Medulla oblongata (tissue), 1 donor: ENCODE data around the gene SLC4A1.
"Not testable (repeated sequence)": the region's sequence is repeated elsewhere in the genome, so short reads cannot be mapped to it uniquely, and the experiment has no call there.

ENCODE experiments used
- DNase-seq: peaks from one replicate; pipeline ENCODE4 v3.0.0-alpha.2; 2015; ENCODE audit errors: extremely low spot score

The SLC4A1 gene

GRCh38 chr17:44256671-44257070, 11.3 kb downstream of the SLC4A1 start:
- DNase-seq = no peak

GRCh38 chr17:44255915-44256314, 12.0 kb downstream of the SLC4A1 start:
- DNase-seq = no peak

- DNase-seq = no peak
Measured at GRCh38 chr17:44254361-44255095, 13.4 kb downstream of the SLC4A1 start.

DNA sequence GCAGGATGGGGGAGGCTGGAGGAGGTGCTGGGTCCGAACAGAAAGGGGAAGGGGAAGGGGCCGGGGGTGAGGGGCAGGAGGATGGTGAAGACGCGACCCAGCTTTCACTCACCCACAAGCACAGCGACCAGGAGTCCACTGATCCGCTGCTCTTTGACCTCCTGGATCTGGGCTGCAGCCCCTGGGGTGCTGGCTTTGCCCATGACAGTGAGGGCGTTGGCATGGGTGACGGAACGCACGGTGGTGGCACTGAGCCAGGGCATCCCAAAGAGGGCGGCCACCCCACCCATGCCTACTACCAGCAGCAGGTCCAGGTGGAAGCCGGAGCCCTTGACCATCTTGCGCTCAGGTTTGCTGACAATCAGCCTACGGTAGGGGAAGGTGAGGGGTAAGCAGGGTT, 14.9 kb downstream of the SLC4A1 start:
- DNase-seq = no peak

GRCh38 chr17:44251062-44251461, 16.9 kb downstream of the SLC4A1 start:
- no peak for DNase-seq

DNA sequence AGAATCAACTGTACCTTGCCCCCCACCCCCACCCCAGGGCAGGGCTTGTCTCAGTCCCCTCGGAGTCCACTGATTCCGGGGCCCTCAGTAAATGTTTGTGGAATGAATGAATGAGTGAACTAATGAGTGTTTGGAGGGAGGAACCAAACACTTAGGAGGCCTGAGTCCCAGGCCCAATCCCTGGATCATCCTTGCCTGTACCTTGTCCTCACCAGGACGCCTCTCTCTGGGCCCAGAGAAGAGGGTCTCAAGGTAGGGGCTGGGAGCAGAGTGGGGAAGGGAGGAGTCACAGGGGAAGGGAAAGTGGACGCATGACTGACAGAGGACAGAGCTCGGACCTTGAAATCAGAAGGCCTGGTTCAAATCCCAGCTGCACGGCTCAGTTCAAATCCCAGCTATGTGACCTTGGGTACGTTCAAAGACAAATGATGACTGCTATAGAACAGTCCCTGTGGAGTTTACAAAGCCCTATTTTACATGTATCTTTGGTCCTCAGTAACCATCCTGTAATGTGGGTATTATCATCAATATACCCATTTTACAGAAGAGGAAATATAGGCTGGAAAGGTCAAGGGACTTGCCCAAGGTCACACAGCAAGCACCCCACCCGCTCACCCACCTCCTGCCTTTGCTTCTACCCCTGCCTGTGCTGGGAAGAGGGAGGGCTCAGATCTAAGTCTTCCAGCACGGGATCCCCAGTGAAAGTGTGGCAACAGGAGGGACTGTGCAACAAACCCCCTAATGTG, 18.3 kb downstream of the SLC4A1 start:
- DNase-seq = no peak

DNA sequence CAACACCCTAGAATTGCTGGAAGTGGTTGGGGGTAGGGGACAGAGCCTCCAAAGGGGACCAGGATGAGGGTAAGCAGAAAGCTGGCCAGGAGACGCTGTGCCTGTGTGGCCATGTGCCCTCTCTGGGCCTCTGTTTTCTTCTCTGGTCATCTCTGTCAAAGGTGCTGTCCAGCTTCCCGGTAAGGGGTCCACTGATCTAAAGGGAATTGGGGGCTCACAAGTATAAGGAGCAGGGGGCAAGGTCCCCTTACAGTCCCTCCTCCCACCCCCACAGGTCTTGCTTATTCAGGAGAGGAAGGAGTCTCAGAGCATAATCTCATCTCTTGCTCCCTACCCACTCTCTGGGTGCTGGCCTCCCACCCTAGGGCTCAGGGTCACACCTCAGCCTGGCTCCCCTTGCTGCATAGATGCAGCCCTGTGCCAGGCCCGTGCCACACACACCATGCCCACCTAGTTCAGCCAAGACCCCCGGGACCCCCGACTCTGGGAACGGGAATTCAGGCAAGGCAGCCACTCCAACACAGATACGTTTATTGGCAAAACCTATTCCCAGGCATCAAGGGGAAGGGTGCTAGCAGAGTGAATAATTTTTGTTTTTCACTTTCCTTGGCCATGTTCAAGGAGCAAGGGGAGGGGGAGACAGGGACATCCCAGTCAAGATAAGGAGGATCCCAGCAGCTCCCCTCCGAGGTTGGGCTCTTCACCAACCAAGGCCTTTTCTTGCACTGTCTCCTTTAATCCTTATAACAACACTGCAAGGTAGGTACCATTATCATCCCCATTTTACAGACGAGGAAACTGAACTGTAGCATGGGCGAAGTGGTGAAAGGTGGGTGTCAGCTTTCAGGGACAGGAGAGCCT, 19.8 kb downstream of the SLC4A1 start:
- DNase-seq = no peak

DNA sequence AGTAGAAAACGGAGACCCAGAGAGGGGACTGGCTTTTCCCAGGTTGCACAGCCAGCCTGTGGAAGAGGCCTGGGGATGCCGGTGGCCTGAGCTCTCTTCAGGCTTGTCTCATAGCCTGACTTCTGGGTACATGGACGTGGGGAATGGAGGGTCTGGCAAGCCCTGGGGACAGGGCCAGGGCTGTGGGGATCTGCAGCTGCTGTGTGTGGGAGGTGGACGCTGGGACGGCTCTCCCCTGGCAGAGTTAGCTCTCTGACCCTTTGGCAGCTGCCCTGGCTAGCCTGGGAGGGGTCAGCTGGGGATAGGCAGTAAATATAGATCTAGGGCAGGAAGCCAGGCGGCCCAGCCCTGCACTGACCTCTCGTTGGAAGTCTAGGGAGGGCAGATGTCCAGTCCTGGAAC, 20.5 kb downstream of the SLC4A1 start:
- DNase-seq = no peak

DNA sequence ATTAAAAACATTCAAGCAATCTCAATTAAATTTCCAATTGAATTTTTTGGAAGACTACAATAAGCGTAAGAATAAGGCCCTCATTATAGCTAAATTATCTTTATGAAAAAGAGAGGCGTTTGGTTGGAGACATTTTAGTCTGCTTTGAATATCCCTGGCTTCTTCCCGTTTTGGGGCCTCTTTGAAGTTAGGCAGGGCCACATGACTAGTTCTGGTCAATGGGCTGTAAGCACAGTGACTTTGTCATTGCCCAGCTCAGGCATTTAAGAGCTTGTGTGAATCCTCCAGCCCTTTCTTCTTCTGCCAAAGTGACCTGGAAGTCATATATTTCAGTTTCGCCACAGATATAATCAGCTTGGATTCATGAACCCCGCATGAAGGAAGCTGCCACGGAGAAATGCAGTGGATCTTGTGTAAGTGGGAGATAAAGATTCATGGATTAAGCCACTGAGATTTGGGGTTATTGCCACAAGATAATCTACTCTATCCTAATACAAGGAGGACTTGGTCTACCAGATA, 26.8 kb downstream of the SLC4A1 start:
- peak; percentile 46 for DNase-seq

GRCh38 chr17:44237886-44238285, 30.0 kb downstream of the SLC4A1 start:
- not testable (repeated sequence) for DNase-seq

DNA sequence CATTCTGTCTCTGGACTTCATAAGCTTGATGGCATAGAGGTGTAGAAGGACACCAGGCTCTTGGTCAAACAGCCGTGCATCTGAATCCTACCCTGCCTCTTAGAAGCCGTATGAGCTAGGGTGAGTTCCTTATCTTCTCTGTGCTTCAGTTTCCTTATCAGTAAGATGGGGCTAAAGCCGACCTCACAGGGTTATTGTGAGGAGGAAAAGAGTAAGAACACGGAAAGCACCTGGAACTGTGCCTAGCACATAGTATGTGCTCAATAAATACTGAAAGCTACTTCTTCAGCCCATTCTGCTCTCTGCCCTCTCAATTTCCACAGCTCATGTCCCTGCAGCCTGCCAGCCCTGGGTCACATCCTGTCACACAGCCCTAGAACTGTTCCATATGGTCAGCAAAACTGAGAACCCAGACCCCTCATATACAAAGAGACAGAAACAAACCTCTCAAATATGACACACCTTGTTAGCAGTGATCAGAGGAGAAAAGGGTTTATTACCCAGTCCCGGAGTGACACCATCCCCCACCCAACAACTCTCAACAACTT, 31.4 kb downstream of the SLC4A1 start:
- DNase-seq = no peak

DNA sequence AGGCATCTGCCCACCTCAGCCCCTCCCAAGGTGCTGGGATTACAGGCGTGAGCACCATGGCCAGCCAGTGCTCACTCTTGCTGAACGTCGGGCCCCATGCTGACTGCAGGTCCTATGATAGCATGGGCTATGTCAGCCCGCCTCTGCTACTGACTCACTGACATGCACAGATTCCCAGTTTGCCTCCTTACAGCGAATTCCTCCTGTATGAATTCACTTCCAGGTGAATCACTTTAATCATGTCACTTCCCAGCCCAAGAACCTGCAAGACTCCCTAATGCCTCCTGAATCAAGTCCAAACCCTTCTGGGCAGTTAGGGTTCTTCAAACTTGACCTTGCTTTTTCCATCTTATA, 32.4 kb downstream of the SLC4A1 start:
- no peak for DNase-seq

DNA sequence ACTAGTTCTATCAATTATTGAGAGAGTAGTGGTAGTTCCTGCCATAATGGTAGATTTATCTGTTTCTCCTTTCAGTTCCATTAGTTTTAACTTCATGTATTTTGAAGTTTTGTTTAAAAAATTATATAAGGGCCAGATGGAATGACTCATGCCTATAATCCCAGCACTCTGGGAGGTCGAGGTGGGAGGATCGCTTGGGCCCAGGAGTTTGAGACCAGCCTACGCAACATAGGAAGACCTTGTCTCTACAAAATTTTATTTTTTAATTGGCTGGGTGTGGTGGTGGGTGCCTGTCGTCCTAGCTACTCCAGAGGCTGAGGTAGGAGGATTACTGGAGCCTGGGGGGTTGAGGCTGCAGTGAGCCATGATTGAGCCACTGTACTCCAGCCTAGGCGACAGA, 34.4 kb downstream of the SLC4A1 start:
- DNase-seq = no peak

DNA sequence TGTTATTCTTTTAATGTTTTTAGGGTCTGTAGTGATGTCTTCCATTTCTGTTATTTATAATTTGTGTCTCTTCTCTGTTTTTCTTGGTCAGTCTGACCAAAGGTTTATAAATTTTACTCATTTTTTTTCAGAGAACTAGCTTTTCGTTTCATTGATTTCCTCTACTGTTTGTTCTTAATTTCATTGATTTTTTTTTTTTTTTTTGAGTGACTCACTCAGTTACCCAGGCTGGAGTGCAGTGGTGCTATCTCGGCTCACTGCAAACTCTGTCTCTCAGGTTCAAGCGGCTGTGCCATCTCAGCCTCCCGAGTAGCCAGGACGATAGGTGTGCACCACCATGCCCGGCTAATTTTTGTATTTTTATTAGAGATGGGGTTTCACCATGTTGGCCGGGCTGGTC, 35.9 kb downstream of the SLC4A1 start:
- no peak for DNase-seq

GRCh38 chr17:44230140-44230539, 37.8 kb downstream of the SLC4A1 start:
- no peak for DNase-seq

GRCh38 chr17:44229090-44229489, 38.8 kb downstream of the SLC4A1 start:
- no peak for DNase-seq

- peak; percentile 34 for DNase-seq
Measured at GRCh38 chr17:44223541-44224071, 44.3 kb downstream of the SLC4A1 start.

DNA sequence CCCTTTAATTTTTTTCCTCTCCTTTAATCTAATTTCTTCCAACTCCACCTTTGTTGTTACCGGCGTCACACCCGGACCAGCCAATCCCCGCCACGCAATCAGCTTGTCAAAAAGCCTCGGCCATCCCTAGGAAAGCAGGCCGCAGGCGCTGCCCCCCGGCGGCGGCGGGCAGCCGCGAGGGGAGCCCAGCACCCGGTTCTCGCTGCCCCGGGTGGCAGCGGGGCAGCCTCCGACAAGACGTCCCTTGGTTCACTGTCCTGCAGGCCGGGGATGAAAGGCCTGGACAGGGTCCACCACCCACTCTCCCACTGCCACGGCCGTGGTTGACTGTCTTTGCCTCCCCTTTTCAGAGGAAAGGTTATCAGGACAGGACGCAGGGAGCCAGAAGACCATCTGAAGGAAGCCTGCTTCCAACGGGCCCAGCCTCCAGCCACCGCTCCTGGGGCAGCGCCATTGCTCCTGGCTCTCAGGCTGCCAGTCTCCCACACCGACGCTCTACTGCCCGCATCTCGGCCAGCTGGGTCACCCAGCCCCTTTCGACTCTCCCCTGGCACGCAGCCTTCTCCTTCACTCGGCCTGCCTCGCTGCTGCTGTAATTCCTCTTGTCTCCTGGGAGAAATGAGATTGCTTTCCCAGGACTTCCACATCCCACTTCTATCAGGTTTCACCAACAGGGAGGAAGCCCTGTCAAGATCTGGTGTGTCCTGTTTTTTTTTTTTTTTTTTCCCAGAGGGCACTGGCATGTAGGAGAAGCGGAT, 45.6 kb downstream of the SLC4A1 start:
- DNase-seq = peak; percentile 94

- no peak for DNase-seq
Measured at GRCh38 chr17:44221862-44222111, 46.1 kb downstream of the SLC4A1 start.

DNA sequence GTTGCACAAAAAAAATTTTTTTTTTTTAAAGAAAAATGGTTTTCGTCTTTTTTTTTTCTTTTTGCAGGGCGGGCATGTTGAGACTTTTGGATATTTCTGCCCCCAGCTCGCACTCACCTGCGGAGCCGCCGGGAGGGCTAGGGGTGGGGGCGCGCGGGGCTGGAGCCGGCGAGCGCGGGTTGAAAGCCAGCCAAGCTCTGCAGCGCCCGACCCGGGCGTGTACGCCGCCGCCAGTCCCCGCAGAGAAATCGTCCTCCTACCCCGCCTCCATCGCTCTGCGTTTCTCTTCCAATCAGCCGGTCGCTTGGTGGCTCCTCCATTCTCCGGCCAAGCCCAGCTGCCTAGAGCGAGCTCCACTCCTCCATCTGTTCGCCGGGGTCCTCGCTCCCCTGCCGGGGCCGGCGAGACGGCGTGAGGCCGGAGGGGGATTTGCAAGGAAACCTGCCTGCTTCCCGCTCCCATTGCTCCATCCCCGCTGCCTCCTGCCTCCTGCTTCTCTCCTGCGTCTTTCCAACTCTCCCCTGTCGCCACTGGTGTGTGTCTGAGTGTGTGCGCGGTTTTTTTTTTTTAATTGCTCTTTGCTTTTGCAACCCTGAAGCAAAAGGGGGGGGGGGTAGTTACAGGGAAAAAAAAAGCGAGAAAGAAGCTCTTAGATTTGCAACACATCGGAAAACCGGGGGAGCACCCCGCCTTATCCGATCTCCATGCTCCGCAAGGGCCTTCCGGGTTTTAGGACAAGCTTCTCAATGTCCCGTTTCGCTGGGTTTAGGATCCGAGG, 46.7 kb downstream of the SLC4A1 start:
- peak; percentile 77 for DNase-seq
